Epithelial cell of proximal tubule (primary cell): ENCODE results near the gene HSPA9. TPM values are rescaled to one million over a fixed set of nuclear protein-coding genes. Genes with fewer than 3 reads are reported as not detected.
"Not testable (repeated sequence)": the region's sequence is repeated elsewhere in the genome, so short reads cannot be mapped to it uniquely, and the experiment has no call there.

Source experiments
- DNase-seq: peaks from one replicate; pipeline ENCODE4 v3.0.0-alpha.2; 2011; ENCODE audit warnings: low read depth
- H3K4me3 ChIP-seq: 2 replicates; pipeline ENCODE4 v1.5.1; 2011; ENCODE audit warnings: low read depth, mild to moderate bottlenecking, low read length
- total RNA-seq: library from RNA; depleted of rRNA; stranded (reverse); fragments of >200 nt; gene quantifications from 2 replicates; pipeline ENCODE4 v1.2.3, GENCODE V29; 2015
- TF ChIP-seq, protein P1 (sequence below): conservative IDR thresholded peaks from 2 replicates; pipeline ENCODE4 v1.5.1; 2012; ENCODE audit warnings: low read depth, mild to moderate bottlenecking, low read length

The HSPA9 gene
- total RNA-seq, 1 donor from 2014 or later = 174 TPM

- TF ChIP-seq, protein P1, sequence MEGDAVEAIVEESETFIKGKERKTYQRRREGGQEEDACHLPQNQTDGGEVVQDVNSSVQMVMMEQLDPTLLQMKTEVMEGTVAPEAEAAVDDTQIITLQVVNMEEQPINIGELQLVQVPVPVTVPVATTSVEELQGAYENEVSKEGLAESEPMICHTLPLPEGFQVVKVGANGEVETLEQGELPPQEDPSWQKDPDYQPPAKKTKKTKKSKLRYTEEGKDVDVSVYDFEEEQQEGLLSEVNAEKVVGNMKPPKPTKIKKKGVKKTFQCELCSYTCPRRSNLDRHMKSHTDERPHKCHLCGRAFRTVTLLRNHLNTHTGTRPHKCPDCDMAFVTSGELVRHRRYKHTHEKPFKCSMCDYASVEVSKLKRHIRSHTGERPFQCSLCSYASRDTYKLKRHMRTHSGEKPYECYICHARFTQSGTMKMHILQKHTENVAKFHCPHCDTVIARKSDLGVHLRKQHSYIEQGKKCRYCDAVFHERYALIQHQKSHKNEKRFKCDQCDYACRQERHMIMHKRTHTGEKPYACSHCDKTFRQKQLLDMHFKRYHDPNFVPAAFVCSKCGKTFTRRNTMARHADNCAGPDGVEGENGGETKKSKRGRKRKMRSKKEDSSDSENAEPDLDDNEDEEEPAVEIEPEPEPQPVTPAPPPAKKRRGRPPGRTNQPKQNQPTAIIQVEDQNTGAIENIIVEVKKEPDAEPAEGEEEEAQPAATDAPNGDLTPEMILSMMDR = no peak
- DNase-seq = no peak
- H3K4me3 ChIP-seq = no peak overlapping the region
Observed at GRCh38 chr5:138520971-138521370, 54.2 kb downstream of the HSPA9 start.

DNA sequence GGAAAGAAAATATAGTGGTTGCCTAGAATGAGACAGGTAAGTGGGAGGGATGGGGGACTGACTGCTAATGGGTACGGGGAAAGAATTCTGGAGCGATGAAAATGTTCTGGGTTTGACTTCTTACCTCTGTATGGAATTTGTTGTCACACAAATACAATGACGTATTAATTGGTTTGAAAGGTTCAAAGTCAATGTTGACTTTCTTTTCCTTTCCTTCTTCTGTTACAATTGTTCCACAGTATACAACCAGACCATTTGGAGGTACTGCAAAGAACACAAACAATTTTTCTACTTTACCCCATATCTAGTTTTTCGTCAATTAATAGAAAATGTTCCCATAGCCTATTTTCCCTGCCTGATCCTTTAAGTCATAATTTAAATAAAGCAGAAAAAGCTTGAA, 57.8 kb downstream of the HSPA9 start:
- no peak overlapping the region for H3K4me3 ChIP-seq
- DNase-seq = no peak
- TF ChIP-seq, protein P1 = no peak

DNA sequence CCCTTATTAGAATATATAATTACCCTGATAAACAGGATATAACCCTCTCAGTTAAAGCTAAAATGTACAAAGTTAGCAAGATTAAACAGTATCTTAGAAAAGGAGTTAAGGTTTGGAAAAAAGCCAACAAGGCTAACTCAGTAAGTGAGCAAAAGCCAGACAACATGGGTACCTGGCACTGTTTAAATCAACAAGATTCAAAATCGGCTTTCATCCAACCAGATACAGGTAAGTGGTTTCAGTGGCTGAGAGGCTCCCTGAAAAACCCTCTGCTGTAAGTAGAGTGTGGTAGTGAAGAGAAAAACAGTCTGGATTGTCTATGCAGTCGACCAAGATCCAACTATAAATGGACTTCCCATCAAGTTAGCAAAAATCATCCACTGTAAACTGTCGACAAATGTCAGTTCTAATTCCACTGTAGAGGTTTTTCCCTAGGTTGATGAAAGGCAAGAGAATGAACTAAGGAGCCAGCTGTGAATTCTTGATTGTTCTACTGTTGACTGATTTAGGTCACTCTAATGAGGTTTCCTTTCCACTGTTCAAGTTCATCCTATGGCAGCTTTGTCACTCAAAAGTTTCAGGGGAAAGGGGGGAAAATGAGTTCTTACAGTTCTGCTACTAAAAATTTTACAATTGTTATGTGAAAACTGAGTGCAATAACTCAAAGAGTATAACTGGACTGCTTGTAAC, 59.5 kb downstream of the HSPA9 start:
- DNase-seq = no peak
- TF ChIP-seq, protein P1 = no peak
- no peak overlapping the region for H3K4me3 ChIP-seq

GRCh38 chr5:138514021-138514420, 61.2 kb downstream of the HSPA9 start:
- no peak for DNase-seq
- TF ChIP-seq, protein P1 = no peak
- no peak overlapping the region for H3K4me3 ChIP-seq

GRCh38 chr5:138508958-138509357, 66.2 kb downstream of the HSPA9 start:
- H3K4me3 ChIP-seq = no peak overlapping the region
- TF ChIP-seq, protein P1 = no peak
- no peak for DNase-seq

DNA sequence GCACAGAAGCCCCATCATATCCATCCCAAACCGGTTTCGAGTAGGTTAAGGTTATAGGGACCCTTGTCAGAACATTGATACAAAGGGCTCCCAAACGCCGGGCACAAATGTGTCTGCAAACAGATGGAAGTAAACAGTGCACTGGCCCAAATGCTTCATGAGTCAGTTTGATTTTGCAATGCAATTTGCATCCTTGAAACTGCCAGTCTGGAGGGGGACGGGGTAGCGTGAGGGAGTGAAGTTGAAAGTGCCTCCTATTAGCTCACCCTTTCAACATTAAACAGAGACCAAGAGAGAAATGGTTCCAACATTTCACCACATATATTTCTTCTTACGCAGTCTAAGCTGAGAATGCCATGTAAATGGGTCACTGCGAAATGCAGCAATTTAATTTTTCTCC, 67.7 kb downstream of the HSPA9 start:
- not testable (repeated sequence) for H3K4me3 ChIP-seq, DNase-seq

DNA sequence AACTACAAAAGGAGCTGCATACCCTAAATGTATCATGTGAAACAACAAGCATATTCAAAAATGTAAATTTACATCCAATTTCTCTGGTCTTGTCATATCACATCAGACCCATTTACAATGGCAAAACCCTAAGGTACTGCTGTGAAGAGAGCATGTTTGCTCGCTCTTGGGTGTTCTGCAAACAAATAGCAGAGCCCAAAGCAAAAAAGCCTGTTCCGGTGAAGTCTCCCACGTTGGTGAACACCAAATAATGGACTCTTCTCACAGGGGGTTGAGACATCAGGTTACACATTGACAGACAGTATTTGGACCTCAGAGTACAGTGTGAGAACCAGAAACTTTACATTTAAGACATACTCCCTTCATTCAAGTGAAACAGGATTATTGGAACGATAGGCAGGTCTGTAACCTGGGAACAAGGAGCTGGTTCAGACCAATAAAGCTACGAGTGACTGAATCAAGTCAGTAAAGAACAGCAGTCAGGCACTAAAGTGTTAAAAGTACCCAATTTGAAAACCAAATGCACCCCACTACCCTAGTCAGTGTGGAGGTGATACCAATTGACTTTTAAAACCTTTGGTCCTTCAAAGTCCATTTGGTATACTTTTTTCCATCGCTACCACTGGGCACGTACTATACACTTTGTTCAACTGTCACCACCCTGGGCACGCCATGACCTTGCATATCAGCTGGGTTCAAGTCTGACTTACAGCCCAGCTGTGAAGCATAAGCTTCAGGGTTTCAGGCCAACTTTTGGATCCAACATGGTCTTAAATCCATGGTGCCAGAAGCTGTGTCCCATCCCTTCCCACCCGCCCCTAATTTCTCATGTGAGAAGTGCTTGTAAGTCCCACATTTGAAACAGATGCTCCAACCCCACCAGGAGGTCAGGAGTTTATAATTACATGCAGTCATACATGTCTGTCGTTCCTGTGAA, 68.6 kb downstream of the HSPA9 start:
- no peak overlapping the region for H3K4me3 ChIP-seq
- no peak for DNase-seq
- TF ChIP-seq, protein P1 = no peak
